Measurements from ENCODE around the gene HMOX2.

HMOX2 gene

DNA sequence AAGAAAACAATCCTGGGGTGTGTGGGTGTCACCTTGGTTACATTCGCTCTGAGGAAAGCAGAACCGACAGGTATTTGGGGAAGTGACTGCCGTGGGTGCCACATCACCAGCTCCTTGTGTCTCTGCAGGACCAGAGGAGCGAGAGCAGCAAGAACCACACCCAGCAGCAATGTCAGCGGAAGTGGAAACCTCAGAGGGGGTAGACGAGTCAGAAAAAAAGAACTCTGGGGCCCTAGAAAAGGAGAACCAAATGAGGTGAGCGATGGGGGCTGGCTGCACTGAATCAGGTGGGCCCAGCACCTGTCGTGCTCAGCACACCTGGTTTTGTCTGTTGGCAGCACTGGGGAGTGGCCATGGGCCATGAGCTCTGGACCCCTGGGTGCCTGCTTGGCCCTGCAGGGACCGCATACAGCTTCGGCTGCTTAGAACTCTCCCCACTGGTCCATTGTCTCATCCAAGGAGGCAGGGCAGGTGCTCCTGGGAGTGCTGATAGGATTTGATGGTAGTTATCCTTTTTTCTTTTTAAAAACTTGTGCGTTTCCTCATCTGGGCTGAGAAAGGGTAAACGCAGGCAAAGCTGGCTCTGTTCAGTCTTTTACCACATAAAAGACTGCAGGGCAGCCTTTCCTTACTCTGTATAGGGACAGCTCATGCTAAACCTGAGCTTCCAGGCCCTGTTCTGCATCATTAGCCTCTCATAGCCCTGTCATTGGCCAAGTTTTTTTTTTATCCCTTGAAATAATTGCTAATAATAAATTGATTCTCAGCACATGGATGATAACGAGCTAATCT, 29.4 kb downstream of the HMOX2 start:
- no peak for DNase-seq (ENCODE audit: low spot score)

DNA sequence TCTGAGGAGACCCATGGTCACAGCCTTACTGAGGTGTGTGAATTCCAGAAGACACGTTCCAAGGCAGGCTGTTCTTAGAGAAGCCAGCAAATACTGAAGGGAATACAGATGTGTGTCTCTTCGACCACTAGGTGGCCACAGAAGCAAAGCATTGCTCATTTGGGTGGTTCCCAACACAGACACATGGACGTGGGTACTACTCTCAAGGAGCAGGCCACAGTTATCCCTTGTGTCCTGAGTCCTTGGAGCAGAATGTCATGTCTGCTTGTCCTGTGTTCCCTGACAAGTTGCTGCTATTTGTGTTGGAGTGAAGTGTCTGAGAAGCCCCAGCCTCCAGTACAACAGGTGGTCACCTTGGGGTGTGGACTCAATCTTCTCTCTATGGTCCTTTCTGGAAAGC, 30.3 kb downstream of the HMOX2 start:
- peak; percentile 83 for DNase-seq (ENCODE audit: low spot score)

DNA sequence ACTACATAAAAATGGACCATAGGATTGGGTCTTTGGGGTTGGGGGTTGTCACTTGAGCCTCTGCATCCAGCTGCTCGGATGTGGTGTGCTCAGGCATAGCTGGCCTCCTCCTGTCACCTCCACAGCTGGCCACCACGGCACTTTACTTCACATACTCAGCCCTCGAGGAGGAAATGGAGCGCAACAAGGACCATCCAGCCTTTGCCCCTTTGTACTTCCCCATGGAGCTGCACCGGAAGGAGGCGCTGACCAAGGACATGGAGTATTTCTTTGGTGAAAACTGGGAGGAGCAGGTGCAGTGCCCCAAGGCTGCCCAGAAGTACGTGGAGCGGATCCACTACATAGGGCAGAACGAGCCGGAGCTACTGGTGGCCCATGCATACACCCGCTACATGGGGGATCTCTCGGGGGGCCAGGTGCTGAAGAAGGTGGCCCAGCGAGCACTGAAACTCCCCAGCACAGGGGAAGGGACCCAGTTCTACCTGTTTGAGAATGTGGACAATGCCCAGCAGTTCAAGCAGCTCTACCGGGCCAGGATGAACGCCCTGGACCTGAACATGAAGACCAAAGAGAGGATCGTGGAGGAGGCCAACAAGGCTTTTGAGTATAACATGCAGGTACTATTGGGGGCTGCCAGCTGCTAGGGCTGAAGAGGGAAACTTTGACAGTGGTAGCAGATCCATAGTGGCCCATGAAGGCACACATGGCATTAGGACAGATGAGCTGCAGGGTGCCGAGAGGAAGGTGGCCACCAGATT, 31.6 kb downstream of the HMOX2 start:
- no peak for DNase-seq (ENCODE audit: low spot score)

DNA sequence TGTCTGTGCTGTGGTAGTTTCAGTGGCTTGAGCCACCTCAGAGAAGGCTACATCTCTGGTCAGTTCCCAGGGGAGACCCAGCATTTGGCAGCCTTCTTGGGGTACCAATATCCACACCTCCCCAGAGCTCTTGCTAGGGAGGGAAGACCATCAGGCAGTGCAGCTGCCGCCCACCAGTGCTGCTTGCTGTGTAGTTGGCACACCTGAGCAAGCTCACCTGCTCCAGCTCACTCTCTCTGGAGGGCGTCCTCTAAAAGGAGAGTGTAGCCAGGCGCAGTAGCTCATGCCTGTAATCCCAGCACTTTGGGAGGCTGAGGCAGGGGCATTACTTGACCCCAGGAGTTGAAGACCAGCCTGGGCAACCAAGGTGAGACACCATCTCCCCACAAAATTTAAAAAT, 32.6 kb downstream of the HMOX2 start:
- no peak for DNase-seq (ENCODE audit: low spot score)

DNA sequence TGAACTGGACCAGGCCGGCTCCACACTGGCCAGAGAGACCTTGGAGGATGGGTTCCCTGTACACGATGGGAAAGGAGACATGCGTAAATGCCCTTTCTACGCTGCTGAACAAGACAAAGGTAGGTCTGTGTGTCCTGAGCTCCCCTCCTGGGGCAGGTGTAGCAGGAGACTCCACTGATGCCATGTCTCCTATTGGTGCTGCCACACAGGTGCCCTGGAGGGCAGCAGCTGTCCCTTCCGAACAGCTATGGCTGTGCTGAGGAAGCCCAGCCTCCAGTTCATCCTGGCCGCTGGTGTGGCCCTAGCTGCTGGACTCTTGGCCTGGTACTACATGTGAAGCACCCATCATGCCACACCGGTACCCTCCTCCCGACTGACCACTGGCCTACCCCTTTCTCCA, 33.2 kb downstream of the HMOX2 start:
- no peak for DNase-seq (ENCODE audit: low spot score)

DNA sequence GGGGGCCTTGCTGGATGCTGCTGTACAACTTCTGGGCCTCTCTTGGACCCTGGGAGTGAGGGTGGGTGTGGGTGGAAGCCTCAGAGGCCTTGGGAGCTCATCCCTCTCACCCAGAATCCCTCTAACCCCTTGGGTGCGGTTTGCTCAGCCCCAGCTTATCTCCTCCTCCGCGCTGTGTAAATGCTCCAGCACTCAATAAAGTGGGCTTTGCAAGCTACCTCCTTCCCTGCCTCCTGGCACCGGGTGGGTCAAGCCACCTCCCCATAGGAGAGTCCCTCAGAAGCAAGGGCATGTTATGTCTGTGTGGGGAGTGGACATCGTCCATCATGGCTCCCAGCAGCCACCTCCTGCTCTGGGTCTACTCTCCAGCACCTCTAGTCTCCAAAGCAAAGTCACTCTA, 33.9 kb downstream of the HMOX2 start:
- DNase-seq (ENCODE audit: low spot score), result no peak

DNA sequence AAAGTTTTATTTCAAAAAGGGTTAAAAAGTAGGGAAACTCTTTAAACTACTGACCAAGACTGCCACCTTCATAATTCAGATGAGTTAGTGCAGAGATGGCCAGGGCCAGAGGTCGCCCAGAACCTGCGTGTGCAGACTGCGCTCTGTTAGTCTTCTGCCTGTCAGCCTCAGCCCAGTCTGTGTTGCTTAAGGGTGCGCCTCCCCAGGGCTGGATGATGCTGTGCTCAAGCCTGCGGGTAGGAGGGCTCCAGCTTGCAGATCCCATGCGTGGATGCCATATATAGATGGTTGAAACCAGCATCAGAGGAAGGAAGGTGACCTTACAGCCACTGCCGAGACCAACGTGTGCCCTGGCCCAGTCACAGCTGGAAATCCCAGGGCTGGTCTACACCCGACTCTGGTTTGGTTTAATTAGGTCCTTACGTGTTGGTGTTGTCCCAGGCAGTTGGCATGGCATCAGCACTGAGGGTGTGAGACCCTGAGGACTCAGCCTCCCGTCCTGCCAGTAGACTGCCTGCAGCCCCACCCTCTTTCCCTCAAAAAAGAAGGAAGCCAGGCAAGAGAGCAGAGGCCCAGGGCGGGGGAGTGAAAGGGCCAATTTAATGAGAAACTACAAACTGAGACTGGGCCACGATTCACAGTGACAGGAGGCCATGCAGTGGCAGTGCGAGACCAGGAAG, 34.7 kb downstream of the HMOX2 start:
- DNase-seq (ENCODE audit: low spot score), result no peak

DNA sequence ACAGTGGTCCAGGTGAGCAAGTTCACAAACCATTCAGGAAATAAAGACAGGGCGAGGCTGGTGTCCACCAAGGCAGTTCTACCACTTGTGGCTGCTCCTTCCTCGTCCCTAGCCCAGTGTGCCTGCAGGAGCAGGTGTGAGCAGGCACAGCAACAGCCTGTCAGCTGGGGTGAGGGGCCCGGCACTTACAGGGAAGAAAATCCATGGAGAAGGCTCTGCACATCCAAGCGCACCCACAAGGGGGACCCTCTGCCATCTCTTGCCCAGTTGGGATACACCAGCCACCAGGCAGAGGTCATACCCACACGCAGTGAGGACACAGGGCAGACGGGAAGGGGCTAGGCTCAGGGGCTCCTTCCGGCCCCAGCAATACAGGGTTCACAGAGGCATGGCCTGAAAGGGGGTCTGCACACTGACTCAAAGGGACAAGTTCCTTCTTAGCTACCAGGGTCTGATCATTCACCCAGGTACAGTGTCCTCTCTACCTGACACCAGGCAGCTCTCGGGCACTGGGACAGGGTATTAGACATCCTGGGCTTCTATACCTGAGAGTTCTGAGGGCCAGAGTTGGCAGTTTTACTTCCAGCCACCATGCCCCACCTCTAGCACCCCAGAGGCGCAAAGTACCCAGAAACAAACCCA, 35.4 kb downstream of the HMOX2 start:
- peak; percentile 53 for DNase-seq (ENCODE audit: low spot score)

DNA sequence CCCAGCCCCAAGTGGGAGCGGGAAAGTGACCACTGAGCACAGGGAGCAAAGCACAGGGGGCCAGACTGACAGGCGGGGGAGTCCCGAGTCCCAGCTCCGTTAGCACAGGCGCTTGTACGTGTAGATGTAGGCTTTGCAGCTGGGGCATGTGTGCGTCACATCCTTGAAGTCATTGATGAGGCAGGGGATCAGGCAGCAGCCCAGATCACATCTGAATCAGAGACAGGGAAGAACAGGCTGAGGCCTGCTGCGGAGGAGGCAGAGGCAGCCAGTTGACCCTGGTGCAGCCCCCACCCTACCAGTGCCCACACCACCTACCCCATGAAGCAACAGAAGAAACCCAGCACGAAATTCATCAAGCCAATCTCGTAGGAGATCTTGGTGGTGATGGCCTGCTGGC, 36.3 kb downstream of the HMOX2 start:
- no peak for DNase-seq (ENCODE audit: low spot score)

DNA sequence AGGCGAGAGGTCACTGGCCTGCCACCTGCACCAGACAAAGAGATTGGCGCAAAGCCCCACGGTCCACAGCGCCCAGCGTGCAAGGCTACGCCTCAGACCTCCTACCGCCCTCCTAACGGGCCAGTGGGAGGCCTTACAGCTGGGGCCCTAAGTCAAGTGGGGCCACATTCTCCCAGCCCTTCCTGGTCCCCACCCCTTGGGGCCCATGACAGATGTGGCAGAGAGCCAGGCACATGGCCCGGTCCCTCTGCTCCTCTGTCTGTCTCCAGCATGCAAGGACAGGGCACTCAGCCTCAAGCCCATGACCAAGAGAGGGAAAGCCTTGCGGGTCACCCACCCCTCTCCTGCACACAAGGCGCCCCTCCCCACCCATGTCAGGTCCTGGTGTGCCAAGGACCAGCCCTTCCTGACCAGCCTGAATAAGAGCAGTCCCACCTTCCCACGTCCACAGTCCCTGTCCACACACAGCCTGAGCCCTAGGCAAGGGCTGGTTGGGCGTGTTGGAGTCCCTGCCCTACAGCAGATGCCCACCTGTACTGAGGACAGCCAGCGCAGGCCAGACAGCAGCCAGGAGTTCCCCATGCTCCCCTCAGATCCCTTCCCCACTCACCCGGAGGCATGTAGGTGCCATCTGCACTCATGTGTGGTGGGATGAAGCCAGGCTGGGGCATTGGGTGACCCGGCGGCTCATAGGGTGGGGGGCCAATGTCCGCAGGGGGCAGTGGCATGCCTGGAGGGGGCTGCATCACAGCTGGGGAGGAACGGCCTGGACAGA, 37.1 kb downstream of the HMOX2 start:
- DNase-seq (ENCODE audit: low spot score), result no peak

DNA sequence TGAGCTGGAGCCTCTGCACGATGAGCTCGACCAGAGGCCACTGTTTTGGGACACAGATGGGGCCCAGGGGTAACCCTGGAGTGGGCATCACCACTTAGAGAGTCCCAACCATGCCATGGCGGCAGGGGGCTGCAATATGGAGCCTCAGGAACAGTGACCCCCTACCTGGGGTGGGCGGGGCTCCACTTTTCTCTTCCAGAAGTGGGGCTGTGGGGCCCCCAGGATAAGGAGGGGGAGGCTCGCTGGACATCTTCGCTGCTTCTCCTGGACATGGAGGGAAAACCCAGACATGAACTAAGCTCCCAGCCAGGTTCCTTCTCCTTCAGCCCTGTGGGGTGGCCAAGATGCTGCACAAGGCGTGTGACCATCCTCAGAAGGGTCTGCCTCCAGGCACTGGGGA, 37.7 kb downstream of the HMOX2 start:
- DNase-seq (ENCODE audit: low spot score), result no peak

DNA sequence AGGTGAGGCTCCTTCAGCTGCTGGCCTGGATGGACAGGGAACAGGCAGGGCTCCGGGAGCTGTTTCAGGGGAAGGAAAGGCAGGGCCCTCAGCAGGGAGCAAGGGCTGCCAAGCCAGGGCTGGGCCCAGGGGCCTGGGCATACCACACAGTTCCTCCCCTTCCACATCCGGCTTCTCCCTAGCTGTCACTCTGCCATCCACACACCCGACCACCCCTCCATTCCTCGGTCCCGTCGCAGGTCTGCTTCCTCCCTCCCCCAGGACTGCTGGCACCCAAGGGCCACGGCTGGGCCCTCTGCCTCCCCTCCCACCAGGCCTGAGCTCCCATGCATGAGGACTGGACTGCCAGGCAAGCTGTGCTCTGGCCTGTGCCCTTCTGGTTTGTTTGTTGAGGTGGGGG, 38.4 kb downstream of the HMOX2 start:
- no peak for DNase-seq (ENCODE audit: low spot score)

DNA sequence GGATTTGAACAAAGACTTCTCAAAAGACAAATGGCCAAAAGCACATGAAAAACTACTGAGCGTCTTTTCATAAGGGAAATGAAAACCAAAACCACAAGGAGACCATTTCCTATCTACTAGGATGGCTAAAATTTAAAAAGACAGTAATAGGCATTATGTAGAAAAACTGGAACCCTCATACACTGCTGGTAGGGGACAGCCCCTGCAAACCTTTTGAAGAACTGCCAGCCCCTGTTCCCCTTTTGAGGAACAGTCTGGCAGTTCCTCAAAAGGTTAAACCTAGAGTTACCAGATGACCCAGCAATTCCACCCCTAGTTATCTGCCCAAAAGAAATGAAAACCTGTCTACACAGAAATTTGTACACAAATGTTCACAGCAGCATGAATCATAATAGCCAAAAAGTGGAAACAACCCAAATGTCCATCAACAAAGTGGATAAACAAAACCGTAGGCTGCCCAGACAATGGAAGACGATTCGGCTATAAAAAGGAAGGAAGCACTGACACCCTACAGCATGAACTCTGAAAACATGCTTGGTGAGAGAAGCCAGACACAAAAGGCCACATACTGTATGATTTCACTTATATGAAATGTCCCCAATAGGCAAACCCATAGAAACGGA, 39.5 kb downstream of the HMOX2 start:
- no peak for DNase-seq (ENCODE audit: low spot score)

DNA sequence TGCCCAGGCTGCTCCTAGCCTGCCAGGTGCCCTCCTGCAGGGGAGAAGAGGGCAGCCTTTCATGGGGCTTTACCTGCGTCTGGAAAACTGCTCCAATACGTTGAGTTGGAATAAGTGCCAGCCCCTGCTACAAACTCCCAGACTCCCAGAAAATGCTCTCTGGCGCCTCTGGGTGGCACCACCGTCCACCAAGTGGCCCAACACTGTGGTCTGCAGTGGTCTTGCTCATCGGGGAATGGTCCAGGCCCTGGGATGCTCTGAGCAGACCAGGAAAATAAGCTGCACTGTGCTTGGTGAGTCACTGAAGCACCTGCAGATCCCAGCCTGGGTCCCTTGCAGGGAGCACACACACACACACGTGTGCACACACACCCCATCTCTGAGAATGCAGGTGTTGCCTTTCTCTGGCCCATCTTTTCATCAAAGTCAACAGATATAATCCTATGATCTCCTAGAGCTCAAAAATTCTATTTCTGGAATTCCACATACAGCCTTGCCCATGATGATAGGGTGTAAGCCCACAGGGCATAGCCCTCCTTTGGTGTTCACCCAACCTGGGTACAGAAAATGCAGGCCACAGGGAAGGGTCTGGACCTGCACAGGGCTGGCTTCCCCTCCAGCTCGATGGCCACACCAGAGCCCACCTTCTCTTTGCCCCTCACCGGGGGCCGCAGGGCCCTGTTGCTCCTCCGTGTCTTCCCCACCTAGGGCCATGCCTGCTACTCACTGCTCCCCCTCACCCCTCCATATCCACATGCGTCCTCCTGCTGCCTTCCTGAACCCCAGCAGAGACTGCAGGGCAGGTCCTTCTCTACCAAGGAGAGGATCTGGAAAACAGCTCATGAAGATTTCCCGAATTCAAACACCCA, 41.8 kb downstream of the HMOX2 start:
- no peak for DNase-seq (ENCODE audit: low spot score)

DNA sequence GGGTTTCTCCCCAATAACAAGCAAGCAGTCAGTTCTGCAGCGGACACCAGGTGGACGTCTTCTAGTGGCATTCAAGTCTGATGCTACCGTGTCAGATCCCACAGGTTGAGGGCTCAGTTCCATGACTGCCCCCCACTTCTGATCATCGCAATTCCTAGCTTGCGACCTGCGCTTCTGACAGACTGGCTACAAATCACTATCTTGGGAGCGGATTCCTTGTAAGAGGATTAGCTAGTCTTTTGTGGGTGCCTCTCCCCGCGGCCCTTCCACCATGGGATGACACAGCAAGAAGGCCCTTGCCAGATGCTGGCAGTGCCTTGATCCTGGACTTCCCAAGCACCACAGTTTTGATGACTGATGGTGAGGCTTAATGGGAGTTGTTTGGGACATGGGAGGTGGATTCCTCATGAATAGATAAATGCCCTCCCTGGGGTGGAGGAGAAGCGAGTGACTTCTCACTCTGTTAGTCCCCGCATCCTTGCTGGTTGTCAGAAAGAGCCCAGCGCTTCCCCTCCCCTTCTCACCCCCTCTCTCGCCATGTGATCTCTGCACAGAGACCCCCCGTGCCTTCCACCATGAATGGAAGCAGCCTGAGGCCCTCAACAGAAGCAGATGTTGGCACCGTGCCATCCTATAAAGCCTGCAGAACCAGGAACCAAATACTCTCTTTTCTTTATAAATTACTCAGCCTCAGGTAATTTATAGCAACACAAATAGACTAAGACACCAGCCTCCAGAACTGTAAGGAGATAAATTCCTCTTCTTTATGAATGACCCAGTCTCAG, 43.3 kb downstream of the HMOX2 start:
- DNase-seq (ENCODE audit: low spot score), result no peak

DNA sequence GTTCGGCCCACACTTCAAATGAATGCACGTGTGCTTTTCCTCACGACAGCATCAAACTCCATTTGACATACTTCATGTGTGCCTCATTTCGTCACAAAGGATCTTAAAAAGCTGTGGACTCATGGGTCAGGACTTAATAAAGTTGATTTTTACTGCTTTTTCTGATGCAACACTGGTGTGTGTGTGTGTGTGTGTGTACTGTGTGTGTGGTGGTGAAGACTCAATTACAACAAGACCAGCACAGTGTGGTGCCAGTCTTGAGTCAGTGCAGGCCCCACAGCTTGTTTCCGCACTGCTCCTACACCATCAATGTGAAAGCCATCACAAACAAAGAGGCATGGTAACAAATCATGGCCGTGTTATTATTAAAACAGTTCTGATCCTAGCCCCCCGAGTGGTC, 44.7 kb downstream of the HMOX2 start:
- no peak for DNase-seq (ENCODE audit: low spot score)

DNA sequence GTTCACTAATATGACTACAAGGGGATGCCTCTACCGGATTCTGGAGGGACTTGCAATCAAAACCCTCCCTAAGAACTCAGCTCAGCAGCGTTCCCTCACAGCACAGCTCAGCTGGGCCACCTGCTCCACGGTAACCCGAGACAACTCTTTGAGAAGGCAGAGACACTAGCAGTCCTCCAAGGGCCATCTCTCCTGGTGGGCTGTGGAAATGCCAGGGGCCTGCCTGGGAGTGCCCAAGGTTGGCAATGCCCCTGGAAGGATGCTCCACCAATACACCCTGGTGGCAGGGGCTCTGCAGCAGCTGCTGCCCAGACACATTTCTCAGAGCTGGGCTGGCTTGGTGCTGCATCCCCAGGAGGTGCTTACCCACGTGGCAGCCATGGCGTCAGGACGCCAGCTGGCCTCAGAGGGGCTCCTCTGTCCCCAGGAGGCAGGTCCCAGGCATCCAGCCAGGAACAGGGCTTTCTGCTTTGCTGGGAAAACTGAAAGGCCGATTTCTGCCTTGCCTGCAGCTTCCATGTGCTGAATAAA, 45.9 kb downstream of the HMOX2 start:
- no peak for DNase-seq (ENCODE audit: low spot score)

DNA sequence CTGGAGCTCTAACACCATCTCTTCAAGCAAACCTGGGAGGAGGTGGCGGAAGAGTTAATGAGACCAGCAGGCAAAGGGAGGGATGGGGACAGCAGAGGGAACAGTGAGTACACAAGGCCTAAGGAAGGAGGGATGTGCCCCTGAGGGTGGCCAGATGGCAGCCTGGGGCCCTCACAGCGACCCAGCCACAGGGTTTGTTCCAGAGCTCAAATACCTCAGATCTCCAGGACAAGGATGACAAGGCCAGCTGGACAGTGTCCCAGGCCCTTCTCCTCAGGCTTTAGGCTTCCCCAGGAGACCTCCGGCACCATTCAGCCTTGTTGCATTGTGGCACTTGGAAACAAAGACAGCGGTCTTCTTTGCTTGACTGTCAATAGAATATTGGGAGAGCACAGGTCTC, 47.5 kb downstream of the HMOX2 start:
- DNase-seq (ENCODE audit: low spot score), result no peak

DNA sequence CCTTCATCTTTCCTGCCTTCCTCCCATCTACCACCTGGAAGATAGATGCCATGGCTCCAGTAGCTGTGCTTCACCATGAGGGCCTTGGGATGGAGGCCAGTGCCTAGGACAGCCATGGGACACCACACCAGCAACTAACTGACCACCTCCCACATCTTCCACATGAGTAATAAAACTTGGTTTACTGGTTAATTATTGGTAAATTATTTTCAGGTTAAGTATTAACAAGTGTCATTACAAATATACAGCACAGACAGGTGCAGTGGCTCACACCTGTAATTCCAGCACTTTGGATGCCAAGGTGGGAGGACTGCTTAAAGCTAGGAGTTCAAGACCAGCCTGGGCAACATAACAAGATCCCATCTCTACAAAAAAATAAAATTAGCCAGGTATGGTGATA, 48.4 kb downstream of the HMOX2 start:
- DNase-seq (ENCODE audit: low spot score), result no peak

Data from AG08395 (cell line).